ENCODE results near the gene MKLN1. TPM values are rescaled to one million over a fixed set of nuclear protein-coding genes. Genes with fewer than 3 reads are reported as not detected.

The MKLN1 gene
- total RNA-seq, 2 experiments from 2014 or later: 12.1 to 56.6 TPM

DNA sequence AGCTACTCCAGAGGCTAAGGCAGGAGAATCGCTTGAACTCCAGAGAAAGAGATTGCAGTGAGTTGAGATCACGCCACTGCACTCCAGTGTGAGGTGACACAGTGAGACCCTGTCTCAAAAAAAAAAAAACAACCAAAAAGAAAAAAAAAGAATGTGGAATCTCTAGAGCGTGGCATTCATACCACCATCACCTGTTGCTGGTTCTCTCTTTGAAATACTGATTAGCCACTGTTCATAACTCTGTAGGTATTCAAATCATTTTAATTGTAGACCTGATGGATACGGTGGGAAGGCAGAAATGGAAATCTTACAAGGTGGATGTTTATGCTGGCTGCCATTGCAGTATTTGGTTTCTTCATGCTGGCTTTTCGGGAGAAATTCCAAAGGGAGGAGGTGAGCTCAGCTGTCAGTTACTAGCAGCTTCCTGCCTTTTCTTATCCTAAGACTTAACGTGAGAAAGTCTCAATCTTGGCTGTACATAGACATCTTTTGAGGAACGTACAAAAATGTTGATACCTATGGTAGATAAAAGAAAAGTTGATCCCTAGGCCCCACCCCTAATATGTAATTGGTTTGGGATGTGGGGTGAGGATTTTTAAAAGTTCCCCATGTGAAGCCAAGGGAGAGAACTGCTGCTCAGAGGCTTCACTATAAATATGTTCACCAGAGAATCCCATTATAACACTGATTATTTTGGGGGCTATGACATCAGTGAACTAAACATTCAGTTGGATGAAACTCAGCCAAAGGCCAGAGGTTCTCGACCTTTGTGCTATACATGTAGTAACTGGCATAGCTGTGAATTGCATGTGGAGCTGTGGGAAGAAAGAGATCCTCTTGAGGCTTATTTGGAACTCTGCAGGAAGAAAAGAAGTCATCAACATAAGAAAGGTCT is 26.9 kb upstream of the MKLN1 start:
- no peaks in the 10 kb centered on the region for H4K20me1 ChIP-seq (ENCODE audit: insufficient read depth, low read length)
- no peak overlapping the region for H3K27ac ChIP-seq (ENCODE audit: low read depth, low read length, poor library complexity, severe bottlenecking)
- H2AFZ ChIP-seq (ENCODE audit: low read length): no peak overlapping the region
- DNase-seq (ENCODE audit: low spot score): no peak
- no peak overlapping the region for H3K4me3 ChIP-seq (ENCODE audit: low read depth, low read length, poor library complexity, severe bottlenecking)
- CTCF ChIA-PET (ENCODE audit: unreplicated experiment): interaction anchor here (0.8 to 1.5 kb wide), 3 partner anchors 22 to 202 kb away, joined by 3 to 5 read pairs (median 3); no protein-coding TSS in a partner anchor
- intact Hi-C loops (cut with micrococcal nuclease; ENCODE audit: unreplicated experiment): loop anchor here (5.0 kb wide), 1 partner anchor 404 kb away; no protein-coding TSS in a partner anchor
- no peaks in the 10 kb centered on the region for H3K9me2 ChIP-seq (ENCODE audit: insufficient read depth, low read length)
- H3K79me2 ChIP-seq (ENCODE audit: insufficient read depth, low read depth, low read length): no peaks in the 10 kb centered on the region
- peaks cover 6% of the 10 kb centered on the region for H3K4me1 ChIP-seq (ENCODE audit: insufficient read depth, low read length, poor library complexity, severe bottlenecking)
- H3K9me3 ChIP-seq (ENCODE audit: low read length): no peaks in the 10 kb centered on the region
- no peaks in the 10 kb centered on the region for H3K36me3 ChIP-seq (ENCODE audit: insufficient read depth, low read length)
- TF ChIP-seq EZH2phosphoT487 (IDR thresholded peaks at IDR 0.05; ENCODE audit: borderline replicate concordance, low read depth, low read length): no peak
- TF ChIP-seq, protein P1, sequence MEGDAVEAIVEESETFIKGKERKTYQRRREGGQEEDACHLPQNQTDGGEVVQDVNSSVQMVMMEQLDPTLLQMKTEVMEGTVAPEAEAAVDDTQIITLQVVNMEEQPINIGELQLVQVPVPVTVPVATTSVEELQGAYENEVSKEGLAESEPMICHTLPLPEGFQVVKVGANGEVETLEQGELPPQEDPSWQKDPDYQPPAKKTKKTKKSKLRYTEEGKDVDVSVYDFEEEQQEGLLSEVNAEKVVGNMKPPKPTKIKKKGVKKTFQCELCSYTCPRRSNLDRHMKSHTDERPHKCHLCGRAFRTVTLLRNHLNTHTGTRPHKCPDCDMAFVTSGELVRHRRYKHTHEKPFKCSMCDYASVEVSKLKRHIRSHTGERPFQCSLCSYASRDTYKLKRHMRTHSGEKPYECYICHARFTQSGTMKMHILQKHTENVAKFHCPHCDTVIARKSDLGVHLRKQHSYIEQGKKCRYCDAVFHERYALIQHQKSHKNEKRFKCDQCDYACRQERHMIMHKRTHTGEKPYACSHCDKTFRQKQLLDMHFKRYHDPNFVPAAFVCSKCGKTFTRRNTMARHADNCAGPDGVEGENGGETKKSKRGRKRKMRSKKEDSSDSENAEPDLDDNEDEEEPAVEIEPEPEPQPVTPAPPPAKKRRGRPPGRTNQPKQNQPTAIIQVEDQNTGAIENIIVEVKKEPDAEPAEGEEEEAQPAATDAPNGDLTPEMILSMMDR (conservative IDR thresholded peaks at IDR 0.05; ENCODE audit: low read length): no peak
- POLR2A ChIA-PET: interaction anchor here (0.5 to 1.2 kb wide), 7 partner anchors 12 to 241 kb away, joined by 3 to 4 read pairs (median 3); no protein-coding TSS in a partner anchor
- no peak overlapping the region for H3K4me2 ChIP-seq (ENCODE audit: low read length)
- BruUV-seq (replicated peaks): no TSS peak

DNA sequence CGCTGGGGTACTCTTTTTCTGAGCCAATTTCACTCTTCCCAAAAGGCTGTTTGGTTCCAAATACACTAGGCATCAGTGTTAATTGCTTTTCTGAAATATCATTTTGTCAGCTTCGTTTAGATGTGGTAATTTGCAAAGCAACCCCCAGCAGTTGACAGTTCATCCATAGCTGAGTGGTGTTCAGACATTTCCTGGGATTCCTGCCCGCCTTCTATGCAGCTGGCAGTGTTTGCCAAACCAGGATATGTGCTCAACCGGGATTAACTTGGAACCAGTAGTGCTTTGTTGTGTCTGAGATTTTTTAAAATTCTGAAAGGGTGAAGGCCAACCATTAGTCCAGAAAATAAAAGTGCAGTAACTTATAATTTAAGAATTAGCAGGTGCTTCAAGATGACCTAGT is 25.2 kb upstream of the MKLN1 start:
- H3K27ac ChIP-seq (ENCODE audit: low read depth, low read length, poor library complexity, severe bottlenecking): no peak overlapping the region
- no peaks in the 10 kb centered on the region for H3K79me2 ChIP-seq (ENCODE audit: insufficient read depth, low read depth, low read length)
- H3K9me3 ChIP-seq (ENCODE audit: low read length): no peaks in the 10 kb centered on the region
- no peaks in the 10 kb centered on the region for H3K9me2 ChIP-seq (ENCODE audit: insufficient read depth, low read length)
- TF ChIP-seq, protein P1 (conservative IDR thresholded peaks at IDR 0.05; ENCODE audit: low read length): no peak
- no peak for TF ChIP-seq EZH2phosphoT487 (IDR thresholded peaks at IDR 0.05; ENCODE audit: borderline replicate concordance, low read depth, low read length)
- H3K36me3 ChIP-seq (ENCODE audit: insufficient read depth, low read length): no peaks in the 10 kb centered on the region
- H4K20me1 ChIP-seq (ENCODE audit: insufficient read depth, low read length): no peaks in the 10 kb centered on the region
- no TSS peak for BruUV-seq (replicated peaks)
- ChIA-PET POLR2A (interaction anchor here (0.6 to 1.4 kb wide), 10 partner anchors 8 to 245 kb away, joined by 3 to 7 read pairs (median 3); no protein-coding TSS in a partner anchor), CTCF (ENCODE audit: unreplicated experiment) (interaction anchor here (1.0 kb wide), 1 partner anchor 232 kb away, joined by 5 read pairs; no protein-coding TSS in a partner anchor)
- intact Hi-C loops (cut with micrococcal nuclease; ENCODE audit: unreplicated experiment): loop anchor here (2.0 to 5.0 kb wide), 2 partner anchors 320 to 405 kb away; no protein-coding TSS in a partner anchor
- H3K4me3 ChIP-seq (ENCODE audit: low read depth, low read length, poor library complexity, severe bottlenecking): no peak overlapping the region
- peak overlapping the region; percentile 23; the same call in 1 of the 2 replicates for H3K4me2 ChIP-seq (ENCODE audit: low read length)
- H3K4me1 ChIP-seq (ENCODE audit: insufficient read depth, low read length, poor library complexity, severe bottlenecking): peaks cover 6% of the 10 kb centered on the region
- H2AFZ ChIP-seq (ENCODE audit: low read length): no peak overlapping the region; the same call in 1 of the 2 replicates
- no peak for DNase-seq (ENCODE audit: low spot score)
